DOHH2 (cell line): ENCODE results near the gene OCA2.
"Not testable (repeated sequence)": the region's sequence is repeated elsewhere in the genome, so short reads cannot be mapped to it uniquely, and the experiment has no call there.

Source experiments
- H3F3A ChIP-seq: fragments of 200-600 bp; sonication (generic), shearing (Covaris generic); 2 replicates; pipeline ENCODE4 v1.6.0; 2016; ENCODE audit warnings: antibody characterized with exemption, mild to moderate bottlenecking; ENCODE audit not compliant: control insufficient read depth, insufficient read depth
- H3K27ac ChIP-seq: fragments of 200-600 bp; sonication (generic); 2 replicates; pipeline ENCODE4 v1.5.1; 2014; ENCODE audit warnings: low read depth, mild to moderate bottlenecking, low read length, moderate library complexity
- H3K27me3 ChIP-seq: fragments of 200-600 bp; sonication (generic); 2 replicates; pipeline ENCODE4 v1.6.1; 2014; ENCODE audit warnings: mild to moderate bottlenecking, low read length, mixed read lengths; ENCODE audit not compliant: control insufficient read depth
- H3K36me3 ChIP-seq: fragments of 200-600 bp; sonication (generic); 2 replicates; pipeline ENCODE4 v1.6.1; 2014; ENCODE audit warnings: mild to moderate bottlenecking, low read length, moderate library complexity, mixed read lengths; ENCODE audit not compliant: control insufficient read depth
- H3K4me1 ChIP-seq: fragments of 200-600 bp; sonication (generic); 2 replicates; pipeline ENCODE4 v1.6.1; 2014; ENCODE audit warnings: mild to moderate bottlenecking, low read length, mixed read lengths; ENCODE audit not compliant: control insufficient read depth
- H3K4me2 ChIP-seq: fragments of 200-600 bp; sonication (generic); 2 replicates; pipeline ENCODE4 v1.6.0; 2014; ENCODE audit warnings: mild to moderate bottlenecking, low read length, moderate library complexity
- H3K4me3 ChIP-seq: fragments of 200-600 bp; sonication (generic); 2 replicates; pipeline ENCODE4 v1.5.1; 2014; ENCODE audit warnings: mild to moderate bottlenecking, low read length, mixed read lengths
- H3K79me2 ChIP-seq: fragments of 200-600 bp; sonication (generic); 2 replicates; pipeline ENCODE4 v1.6.1; 2014; ENCODE audit warnings: mild to moderate bottlenecking, low read length, mixed read lengths; ENCODE audit not compliant: control insufficient read depth
- H3K9me2 ChIP-seq: fragments of 200-600 bp; sonication (generic); replicated peaks from 2 replicates; pipeline ENCODE4 v1.6.1; 2014; ENCODE audit warnings: mild to moderate bottlenecking, low read length, mixed read lengths; ENCODE audit not compliant: control insufficient read depth
- H3K9me3 ChIP-seq: fragments of 200-600 bp; sonication (generic); 2 replicates; pipeline ENCODE4 v1.6.1; 2014; ENCODE audit warnings: antibody characterized with exemption, low read length, mixed read lengths; ENCODE audit not compliant: control insufficient read depth, insufficient read depth
- H4K20me1 ChIP-seq: fragments of 200-600 bp; sonication (generic); 2 replicates; pipeline ENCODE4 v1.6.0; 2014; ENCODE audit warnings: low read depth, mild to moderate bottlenecking, antibody characterized with exemption, low read length, moderate library complexity; ENCODE audit not compliant: control insufficient read depth, insufficient read depth
- EZH2phosphoT487 ChIP-seq: fragments of 200-600 bp; sonication (generic); IDR thresholded peaks from 2 replicates; pipeline ENCODE4 v1.6.1; 2017; ENCODE audit warnings: borderline replicate concordance, mild to moderate bottlenecking, antibody characterized with exemption, low read length, moderate library complexity, mixed read lengths
- TF ChIP-seq, protein P1 (sequence below): fragments of 200-600 bp; sonication (generic); IDR thresholded peaks from one replicate; pipeline ENCODE4 v1.5.1; 2014; ENCODE audit warnings: antibody characterized with exemption, mild to moderate bottlenecking, low read depth, low read length; ENCODE audit not compliant: poor library complexity, severe bottlenecking

The OCA2 gene

DNA sequence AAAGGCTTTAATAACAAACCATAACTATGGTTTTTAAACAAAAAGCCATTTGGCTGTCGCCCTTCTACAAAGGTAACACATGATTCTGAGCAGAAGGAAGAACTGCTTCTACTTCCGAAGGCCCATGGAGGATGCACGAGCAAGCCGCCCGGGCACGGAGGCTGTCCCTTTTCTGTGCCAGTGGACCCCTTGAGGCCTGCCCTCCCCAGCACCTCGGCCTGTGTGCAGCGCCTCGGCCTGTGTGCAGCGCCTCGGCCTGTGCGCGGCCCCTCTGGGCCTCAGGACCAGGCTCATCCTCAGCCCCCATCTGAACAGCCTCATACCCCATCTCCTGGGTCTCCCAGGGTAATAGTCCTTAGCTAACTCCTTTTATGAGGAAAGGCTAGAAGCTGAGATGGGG lies 329.5 kb downstream of the OCA2 start:
- Histone ChIP-seq H3K9me3 (peaks cover 21% of the 10 kb centered on the region; the same call in 1 of the 2 replicates), H3K79me2 (no peaks in the 10 kb centered on the region), H3K4me2 (no peak overlapping the region), H3K36me3 (no peaks in the 10 kb centered on the region), H4K20me1 (no peaks in the 10 kb centered on the region), H3K4me1 (no peaks in the 10 kb centered on the region), H3K9me2 (no peaks in the 10 kb centered on the region), H3K4me3 (no peak overlapping the region), H3K27me3 (no peaks in the 10 kb centered on the region), H3F3A (no peaks in the 10 kb centered on the region), H3K27ac (no peak overlapping the region)
- TF ChIP-seq, protein P1, sequence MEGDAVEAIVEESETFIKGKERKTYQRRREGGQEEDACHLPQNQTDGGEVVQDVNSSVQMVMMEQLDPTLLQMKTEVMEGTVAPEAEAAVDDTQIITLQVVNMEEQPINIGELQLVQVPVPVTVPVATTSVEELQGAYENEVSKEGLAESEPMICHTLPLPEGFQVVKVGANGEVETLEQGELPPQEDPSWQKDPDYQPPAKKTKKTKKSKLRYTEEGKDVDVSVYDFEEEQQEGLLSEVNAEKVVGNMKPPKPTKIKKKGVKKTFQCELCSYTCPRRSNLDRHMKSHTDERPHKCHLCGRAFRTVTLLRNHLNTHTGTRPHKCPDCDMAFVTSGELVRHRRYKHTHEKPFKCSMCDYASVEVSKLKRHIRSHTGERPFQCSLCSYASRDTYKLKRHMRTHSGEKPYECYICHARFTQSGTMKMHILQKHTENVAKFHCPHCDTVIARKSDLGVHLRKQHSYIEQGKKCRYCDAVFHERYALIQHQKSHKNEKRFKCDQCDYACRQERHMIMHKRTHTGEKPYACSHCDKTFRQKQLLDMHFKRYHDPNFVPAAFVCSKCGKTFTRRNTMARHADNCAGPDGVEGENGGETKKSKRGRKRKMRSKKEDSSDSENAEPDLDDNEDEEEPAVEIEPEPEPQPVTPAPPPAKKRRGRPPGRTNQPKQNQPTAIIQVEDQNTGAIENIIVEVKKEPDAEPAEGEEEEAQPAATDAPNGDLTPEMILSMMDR = no peak
- TF ChIP-seq EZH2phosphoT487 = no peak

DNA sequence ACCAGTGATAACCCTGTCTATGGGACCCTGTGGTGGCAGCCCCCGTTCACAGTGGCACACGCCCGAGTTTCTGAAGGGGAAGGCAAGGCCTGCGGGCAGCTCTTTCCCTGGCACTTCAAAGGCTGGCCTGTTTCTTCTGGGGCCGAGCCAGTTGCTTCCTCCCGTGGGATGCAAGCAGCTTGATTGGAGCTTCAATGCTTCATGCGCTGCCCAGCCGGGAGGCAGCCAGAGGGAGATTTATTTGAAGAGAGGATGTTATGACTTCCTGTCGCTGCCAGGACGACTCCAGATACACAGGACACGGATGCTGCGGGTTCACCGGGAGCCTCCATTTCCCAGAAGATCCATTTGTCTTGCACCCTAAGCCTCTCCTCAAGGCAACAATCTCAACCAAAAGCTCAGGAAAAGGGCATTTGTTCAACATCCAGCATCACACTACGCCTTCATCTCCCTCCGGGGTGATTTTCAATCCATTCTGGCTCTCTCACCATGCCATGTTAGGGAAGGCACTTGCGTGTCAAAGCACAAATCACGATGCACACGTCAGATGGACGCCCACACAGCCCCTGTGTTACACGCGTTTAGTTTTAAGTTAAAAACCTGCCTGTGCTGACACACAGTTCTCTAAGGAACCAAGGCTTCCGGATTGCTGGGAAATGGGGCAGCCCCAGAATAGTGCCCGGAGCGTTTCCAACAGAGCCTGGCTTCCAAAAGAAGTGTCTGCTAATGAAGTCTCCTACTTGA lies 330.2 kb downstream of the OCA2 start:
- H3K36me3 ChIP-seq = no peaks in the 10 kb centered on the region
- no peak overlapping the region for H3K4me3 ChIP-seq
- peaks cover 21% of the 10 kb centered on the region; the same call in 1 of the 2 replicates for H3K9me3 ChIP-seq
- TF ChIP-seq, protein P1 = no peak
- TF ChIP-seq EZH2phosphoT487 = no peak
- no peaks in the 10 kb centered on the region for H3F3A ChIP-seq
- H3K4me1 ChIP-seq = no peaks in the 10 kb centered on the region
- H3K27ac ChIP-seq = no peak overlapping the region
- no peaks in the 10 kb centered on the region for H3K79me2 ChIP-seq
- no peaks in the 10 kb centered on the region for H4K20me1 ChIP-seq
- no peaks in the 10 kb centered on the region for H3K27me3 ChIP-seq
- H3K9me2 ChIP-seq = no peaks in the 10 kb centered on the region
- no peak overlapping the region for H3K4me2 ChIP-seq

DNA sequence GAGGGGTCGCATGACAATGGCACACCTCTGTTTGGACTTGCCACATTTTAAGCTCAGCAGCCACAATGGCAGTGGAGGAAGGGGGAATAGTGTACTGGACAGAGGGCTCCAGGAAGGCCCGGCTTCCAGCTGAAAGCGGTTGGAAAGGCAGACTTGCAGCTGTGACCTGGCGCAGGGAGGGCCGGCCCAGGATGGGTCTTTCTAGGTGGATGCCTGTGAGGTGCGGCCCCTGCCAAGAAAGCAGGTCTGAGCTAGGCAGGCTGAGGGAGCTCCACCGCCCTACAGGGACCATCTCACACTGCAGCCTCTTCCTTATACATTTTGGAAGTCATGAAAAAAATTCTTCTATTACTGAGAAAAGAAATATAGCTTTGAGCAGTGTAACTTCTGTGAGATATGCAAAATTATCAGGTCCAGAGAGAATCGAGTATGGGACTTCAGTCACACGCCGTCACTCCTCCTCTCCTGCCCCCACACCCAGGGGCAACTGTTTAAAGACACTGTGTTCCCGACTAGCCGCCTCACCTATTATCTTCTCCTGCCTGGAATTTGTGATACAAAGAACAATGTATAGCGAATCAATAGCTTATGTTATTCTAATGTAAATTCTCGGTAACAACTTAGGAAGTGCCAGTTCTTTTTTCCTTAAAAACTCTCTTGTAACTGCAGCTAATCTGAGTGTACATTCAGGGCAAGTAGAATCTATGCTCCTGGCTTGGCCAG lies 331.0 kb downstream of the OCA2 start:
- Histone ChIP-seq H3K27me3 (no peaks in the 10 kb centered on the region), H4K20me1 (no peaks in the 10 kb centered on the region), H3K36me3 (no peaks in the 10 kb centered on the region), H3K4me3 (no peak overlapping the region), H3K9me3 (peaks cover 21% of the 10 kb centered on the region; the same call in 1 of the 2 replicates), H3K79me2 (no peaks in the 10 kb centered on the region), H3K9me2 (no peaks in the 10 kb centered on the region), H3K4me1 (no peaks in the 10 kb centered on the region), H3K27ac (no peak overlapping the region), H3F3A (no peaks in the 10 kb centered on the region), H3K4me2 (no peak overlapping the region)
- TF ChIP-seq, protein P1 = no peak
- TF ChIP-seq EZH2phosphoT487 = no peak

DNA sequence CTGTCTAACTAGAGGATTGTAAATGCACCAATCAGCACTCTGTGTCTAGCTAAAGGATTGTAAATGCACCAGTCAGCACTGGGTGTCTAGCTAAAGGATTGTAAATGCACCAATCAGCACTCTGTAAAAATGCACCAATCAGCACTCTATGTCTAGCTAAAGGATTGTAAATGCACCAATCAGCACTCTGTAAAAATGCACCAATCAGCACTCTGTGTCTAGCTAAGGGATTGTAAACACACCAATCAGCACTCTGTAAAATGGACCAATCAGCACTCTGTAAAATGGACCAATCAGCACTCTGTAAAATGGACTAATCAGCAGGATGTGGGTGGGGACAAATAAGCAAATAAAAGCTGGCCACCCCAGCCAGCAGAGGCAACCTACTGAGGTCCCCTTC lies 331.7 kb downstream of the OCA2 start:
- H3K4me3 ChIP-seq, H3K27me3 ChIP-seq, H3K79me2 ChIP-seq, H3K9me2 ChIP-seq, H4K20me1 ChIP-seq, H3K27ac ChIP-seq, H3K4me2 ChIP-seq, H3F3A ChIP-seq, H3K4me1 ChIP-seq, H3K36me3 ChIP-seq: not testable (repeated sequence)
- H3K9me3 ChIP-seq = peaks cover 21% of the 10 kb centered on the region; the same call in 1 of the 2 replicates
